ENCODE data around the gene MYH9. TPM values are rescaled to one million over a fixed set of nuclear protein-coding genes. Genes with fewer than 3 reads are reported as not detected.

The MYH9 gene
- total RNA-seq, 2 experiments from 2014 or later, result 112 to 223 TPM

DNA sequence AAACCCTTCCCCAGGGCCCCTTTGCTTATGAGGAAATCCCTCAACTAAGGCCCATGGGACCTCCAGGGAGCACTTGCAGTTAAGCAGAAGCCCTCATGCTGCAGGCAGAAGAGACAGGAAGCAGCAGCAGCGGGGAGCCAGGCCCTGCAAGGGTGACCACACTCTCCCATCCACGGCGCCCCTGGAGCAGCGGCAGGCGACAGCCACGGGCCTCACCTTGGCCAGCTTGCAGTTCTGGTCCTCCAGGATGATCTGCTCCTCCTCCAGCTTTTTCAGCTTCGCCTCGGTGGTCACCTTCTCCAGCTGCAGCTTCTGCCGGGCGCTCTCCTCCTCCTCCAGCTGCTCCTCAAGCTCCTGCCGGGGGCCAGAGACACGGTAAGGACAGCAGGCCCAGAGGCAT lies 87.9 kb downstream of the MYH9 start:
- H3K79me2 ChIP-seq (ENCODE audit: insufficient read depth, low read depth, low read length), result no peaks in the 10 kb centered on the region
- intact Hi-C loops (cut with micrococcal nuclease; ENCODE audit: unreplicated experiment), result loop anchor here (5.0 kb wide), 1 partner anchor 87 kb away; the partner anchor contains the start of gene MYH9

DNA sequence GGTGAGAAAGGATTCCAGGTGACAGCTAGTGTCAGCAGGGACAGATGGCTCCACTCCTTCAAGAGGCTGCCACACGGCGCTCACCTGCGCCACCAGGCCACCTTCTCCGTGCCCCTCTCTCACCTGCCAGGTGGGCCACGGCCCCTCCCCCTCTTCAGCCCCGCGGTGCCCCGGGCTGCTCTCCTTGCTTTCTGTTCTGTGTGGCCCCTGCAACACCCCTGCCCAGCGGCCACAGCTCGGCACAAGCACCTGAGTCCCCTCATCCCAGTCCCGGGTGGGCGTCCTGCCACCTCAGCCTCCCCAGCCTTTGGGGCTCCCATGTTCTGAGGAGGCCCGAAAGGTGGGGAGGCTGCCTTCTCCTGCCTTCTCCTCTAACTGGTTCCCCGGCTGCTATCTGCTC lies 88.5 kb downstream of the MYH9 start:
- Histone ChIP-seq H3K79me2 (ENCODE audit: insufficient read depth, low read depth, low read length) (no peaks in the 10 kb centered on the region), H3K4me2 (ENCODE audit: low read length) (no peak overlapping the region), H4K20me1 (ENCODE audit: insufficient read depth, low read length) (0 out of 2 replicates have a peak, but pooled peaks cover 5% of the 10 kb centered on the region), H3K4me1 (ENCODE audit: insufficient read depth, low read length, poor library complexity, severe bottlenecking) (no peaks in the 10 kb centered on the region), H3K36me3 (ENCODE audit: insufficient read depth, low read length) (peaks cover 98% of the 10 kb centered on the region), H3K9me3 (ENCODE audit: low read length) (no peaks in the 10 kb centered on the region), H3K27ac (ENCODE audit: low read depth, low read length, poor library complexity, severe bottlenecking) (no peak overlapping the region), H3K4me3 (ENCODE audit: low read depth, low read length, poor library complexity, severe bottlenecking) (no peak overlapping the region), H3K9me2 (ENCODE audit: insufficient read depth, low read length) (no peaks in the 10 kb centered on the region), H2AFZ (ENCODE audit: low read length) (no peak overlapping the region)
- BruUV-seq (replicated peaks), result no TSS peak
- POLR2A ChIA-PET, result no interaction called here
- intact Hi-C loops (cut with micrococcal nuclease; ENCODE audit: unreplicated experiment), result no loop called here
- CTCF ChIA-PET (ENCODE audit: unreplicated experiment), result no interaction called here
- TF ChIP-seq EZH2phosphoT487 (IDR thresholded peaks at IDR 0.05; ENCODE audit: borderline replicate concordance, low read depth, low read length) (no peak), CTCF (conservative IDR thresholded peaks at IDR 0.05; ENCODE audit: low read length) (no peak)
- DNase-seq (ENCODE audit: low spot score), result no peak

More for the DNA sequence above, 87.9 kb downstream of the MYH9 start:
- H3K9me2 ChIP-seq (ENCODE audit: insufficient read depth, low read length), result no peaks in the 10 kb centered on the region
- CTCF ChIA-PET (ENCODE audit: unreplicated experiment), result interaction anchor here (1.5 kb wide), 1 partner anchor 170 kb away, joined by 6 read pairs; no protein-coding TSS in a partner anchor
- H3K4me1 ChIP-seq (ENCODE audit: insufficient read depth, low read length, poor library complexity, severe bottlenecking), result no peaks in the 10 kb centered on the region
- 0 out of 2 replicates have a peak, but pooled peaks cover 5% of the 10 kb centered on the region for H4K20me1 ChIP-seq (ENCODE audit: insufficient read depth, low read length)
- H3K27ac ChIP-seq (ENCODE audit: low read depth, low read length, poor library complexity, severe bottlenecking), result no peak overlapping the region
- no peak overlapping the region for H3K4me3 ChIP-seq (ENCODE audit: low read depth, low read length, poor library complexity, severe bottlenecking)
- TF ChIP-seq CTCF (conservative IDR thresholded peaks at IDR 0.05; ENCODE audit: low read length), result no peak
- TF ChIP-seq EZH2phosphoT487 (IDR thresholded peaks at IDR 0.05; ENCODE audit: borderline replicate concordance, low read depth, low read length), result no peak
- peaks cover 98% of the 10 kb centered on the region for H3K36me3 ChIP-seq (ENCODE audit: insufficient read depth, low read length)
- no peak overlapping the region for H2AFZ ChIP-seq (ENCODE audit: low read length)
- POLR2A ChIA-PET, result no interaction called here
- no peaks in the 10 kb centered on the region for H3K9me3 ChIP-seq (ENCODE audit: low read length)
- no TSS peak for BruUV-seq (replicated peaks)
- DNase-seq (ENCODE audit: low spot score), result no peak
- H3K4me2 ChIP-seq (ENCODE audit: low read length), result no peak overlapping the region

GRCh38 chr22:36298601-36299000 lies 89.2 kb downstream of the MYH9 start:
- intact Hi-C loops (cut with micrococcal nuclease; ENCODE audit: unreplicated experiment), result no loop called here
- ChIA-PET POLR2A (interaction anchor here (0.6 kb wide), 1 partner anchor 1451 kb away, joined by 5 read pairs; no protein-coding TSS in a partner anchor), CTCF (ENCODE audit: unreplicated experiment) (no interaction called here)
- no TSS peak for BruUV-seq (replicated peaks)
- no peaks in the 10 kb centered on the region for H3K4me1 ChIP-seq (ENCODE audit: insufficient read depth, low read length, poor library complexity, severe bottlenecking)
- H3K9me2 ChIP-seq (ENCODE audit: insufficient read depth, low read length), result no peaks in the 10 kb centered on the region
- no peak overlapping the region for H3K4me3 ChIP-seq (ENCODE audit: low read depth, low read length, poor library complexity, severe bottlenecking)
- H3K27ac ChIP-seq (ENCODE audit: low read depth, low read length, poor library complexity, severe bottlenecking), result no peak overlapping the region
- H4K20me1 ChIP-seq (ENCODE audit: insufficient read depth, low read length), result 0 out of 2 replicates have a peak, but pooled peaks cover 5% of the 10 kb centered on the region
- H3K9me3 ChIP-seq (ENCODE audit: low read length), result no peaks in the 10 kb centered on the region
- DNase-seq (ENCODE audit: low spot score), result no peak
- peaks cover 98% of the 10 kb centered on the region for H3K36me3 ChIP-seq (ENCODE audit: insufficient read depth, low read length)
- TF ChIP-seq CTCF (conservative IDR thresholded peaks at IDR 0.05; ENCODE audit: low read length) (no peak), EZH2phosphoT487 (IDR thresholded peaks at IDR 0.05; ENCODE audit: borderline replicate concordance, low read depth, low read length) (no peak)
- H2AFZ ChIP-seq (ENCODE audit: low read length), result no peak overlapping the region
- no peak overlapping the region for H3K4me2 ChIP-seq (ENCODE audit: low read length)
- no peaks in the 10 kb centered on the region for H3K79me2 ChIP-seq (ENCODE audit: insufficient read depth, low read depth, low read length)
